ENCODE data around the gene HMGXB3.

HMGXB3 gene

DNA sequence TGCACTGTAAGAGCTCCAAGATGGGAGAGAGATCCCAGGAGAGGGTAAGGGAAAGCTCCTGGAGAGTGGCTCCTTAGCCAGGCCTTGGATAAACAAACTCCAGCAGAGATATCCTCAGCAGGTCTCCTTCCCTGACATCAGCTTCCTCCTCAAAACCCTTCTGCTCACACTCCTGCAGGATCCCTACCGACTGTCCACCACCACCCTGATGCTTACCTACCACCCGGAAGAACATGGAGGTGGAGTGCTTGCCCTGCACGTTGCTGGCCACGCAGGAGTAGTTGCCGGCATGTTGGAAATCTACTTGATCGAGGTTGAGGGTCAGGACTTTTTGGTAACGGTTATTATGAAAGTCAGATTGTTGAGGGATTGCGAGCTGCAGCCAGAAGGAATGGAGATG lies 76.5 kb downstream of the HMGXB3 start:
- TF ChIP-seq ZNF274 (IDR thresholded peaks at IDR 0.05; ENCODE audit: low read depth, low read length) (no peak), YY1 (IDR thresholded peaks at IDR 0.05; ENCODE audit: insufficient read depth, insufficient read length) (no peak), SUZ12 (IDR thresholded peaks at IDR 0.05; ENCODE audit: extremely low read depth, insufficient read depth, insufficient read length) (no peak)
- H3K36me3 ChIP-seq (ENCODE audit: insufficient read depth, insufficient read length, low read length), result no peaks in the 10 kb centered on the region
- H3K27me3 ChIP-seq (ENCODE audit: insufficient read depth, insufficient read length), result no peaks in the 10 kb centered on the region
- H3K4me3 ChIP-seq (ENCODE audit: insufficient read length, low read depth), result no peak overlapping the region
- H3K9me3 ChIP-seq (ENCODE audit: insufficient read depth, low read length), result 0 out of 2 replicates have a peak, but pooled peaks cover 3% of the 10 kb centered on the region
- no peak overlapping the region for H3K9ac ChIP-seq (ENCODE audit: insufficient read length, low read depth)
- no peak for DNase-seq (ENCODE audit: low read depth, low spot score)
- H3K4me1 ChIP-seq (ENCODE audit: insufficient read depth, insufficient read length), result peaks cover 4% of the 10 kb centered on the region

DNA sequence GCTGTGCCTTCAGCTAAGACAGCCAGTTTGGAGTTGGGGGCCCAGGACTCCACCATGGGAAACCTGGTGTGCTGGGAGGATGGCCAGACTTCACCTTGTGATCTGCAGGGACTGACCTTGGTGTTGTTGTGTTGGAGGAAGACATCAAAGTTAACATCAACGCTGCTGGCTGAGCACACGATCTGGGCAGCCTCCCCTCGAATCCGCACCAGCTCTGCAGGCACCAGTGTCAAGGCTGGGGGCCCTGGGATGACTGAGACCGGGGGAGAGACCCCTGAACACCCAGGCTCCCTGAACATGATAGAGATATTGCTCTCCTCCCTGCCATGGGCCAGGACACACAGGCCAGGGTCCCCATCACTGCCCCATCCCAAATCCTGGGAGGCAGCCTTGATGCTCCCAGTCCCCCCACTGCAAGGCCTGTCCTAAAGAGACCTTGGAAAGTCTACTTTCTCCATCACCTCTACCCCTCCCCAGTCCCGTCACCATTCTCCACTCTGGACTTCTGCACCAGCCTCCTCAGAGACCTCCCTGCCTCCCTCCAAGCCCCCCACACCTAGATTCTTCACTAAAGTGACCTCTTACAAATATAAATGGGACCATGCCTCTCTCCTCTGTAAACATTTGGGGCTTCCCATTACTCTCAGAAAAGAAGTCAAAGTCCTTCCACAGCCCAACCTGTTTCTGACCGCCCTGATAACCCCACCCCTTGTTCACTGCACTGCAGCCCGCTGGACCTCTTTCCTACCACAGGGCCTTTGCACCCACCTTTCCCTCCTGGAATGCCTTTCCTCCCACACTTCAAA lies 77.7 kb downstream of the HMGXB3 start:
- no peak for TF ChIP-seq YY1 (IDR thresholded peaks at IDR 0.05; ENCODE audit: insufficient read depth, insufficient read length)
- TF ChIP-seq ZNF274 (IDR thresholded peaks at IDR 0.05; ENCODE audit: low read depth, low read length), result no peak
- TF ChIP-seq SUZ12 (IDR thresholded peaks at IDR 0.05; ENCODE audit: extremely low read depth, insufficient read depth, insufficient read length), result no peak
- Histone ChIP-seq H3K9me3 (ENCODE audit: insufficient read depth, low read length) (0 out of 2 replicates have a peak, but pooled peaks cover under 1% of the 10 kb centered on the region), H3K27me3 (ENCODE audit: insufficient read depth, insufficient read length) (no peaks in the 10 kb centered on the region), H3K9ac (ENCODE audit: insufficient read length, low read depth) (no peak overlapping the region), H3K36me3 (ENCODE audit: insufficient read depth, insufficient read length, low read length) (no peaks in the 10 kb centered on the region), H3K4me1 (ENCODE audit: insufficient read depth, insufficient read length) (peaks cover 7% of the 10 kb centered on the region), H3K4me3 (ENCODE audit: insufficient read length, low read depth) (no peak overlapping the region)
- DNase-seq (ENCODE audit: low read depth, low spot score), result no peak

DNA sequence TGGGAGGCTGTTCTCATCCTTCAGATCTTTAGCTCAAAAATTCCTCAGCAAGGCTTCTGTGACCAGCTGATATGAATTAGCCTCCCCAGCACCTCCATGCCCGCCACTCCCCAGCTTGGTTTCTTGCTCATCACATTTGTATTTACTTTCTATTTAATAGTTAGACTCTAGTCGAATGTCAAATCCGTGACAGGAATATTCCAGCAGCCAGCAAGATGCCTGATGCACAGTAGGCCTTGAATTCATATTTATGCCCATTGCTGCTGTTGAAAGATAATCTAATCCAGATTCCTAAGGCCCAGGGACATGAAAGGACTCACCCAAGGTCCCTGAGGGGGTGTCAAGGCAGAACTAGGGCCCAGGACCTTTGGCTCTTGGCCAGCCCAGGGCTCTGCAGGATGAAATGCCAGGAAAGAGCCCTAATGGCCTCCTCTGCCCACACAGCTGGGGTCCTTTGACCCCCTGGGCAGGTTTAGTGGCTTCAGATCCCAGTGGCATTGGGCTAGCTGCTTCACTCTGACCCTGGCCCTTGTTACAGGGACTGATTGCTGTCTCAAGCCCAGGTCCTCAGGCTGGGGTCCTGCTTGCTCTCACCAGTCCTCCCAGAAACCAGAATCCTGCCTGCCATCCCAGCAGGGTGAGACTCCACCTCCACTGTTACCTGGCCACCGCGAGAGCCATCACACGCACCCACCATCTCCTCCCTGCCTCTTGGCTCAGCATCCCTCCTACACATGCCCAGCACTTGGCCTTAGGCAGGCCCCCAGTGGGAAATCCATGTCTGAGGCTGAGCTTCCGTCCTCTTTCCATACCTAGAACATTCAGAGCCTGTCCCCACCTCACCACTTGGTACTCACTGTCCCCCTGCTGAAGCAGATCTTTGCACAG lies 78.5 kb downstream of the HMGXB3 start:
- Histone ChIP-seq H3K9ac (ENCODE audit: insufficient read length, low read depth) (no peak overlapping the region), H3K4me3 (ENCODE audit: insufficient read length, low read depth) (no peak overlapping the region), H3K9me3 (ENCODE audit: insufficient read depth, low read length) (no peaks in the 10 kb centered on the region), H3K36me3 (ENCODE audit: insufficient read depth, insufficient read length, low read length) (no peaks in the 10 kb centered on the region), H3K27me3 (ENCODE audit: insufficient read depth, insufficient read length) (no peaks in the 10 kb centered on the region), H3K4me1 (ENCODE audit: insufficient read depth, insufficient read length) (peaks cover 9% of the 10 kb centered on the region)
- DNase-seq (ENCODE audit: low read depth, low spot score), result no peak
- TF ChIP-seq YY1 (IDR thresholded peaks at IDR 0.05; ENCODE audit: insufficient read depth, insufficient read length), result no peak
- TF ChIP-seq ZNF274 (IDR thresholded peaks at IDR 0.05; ENCODE audit: low read depth, low read length), result no peak
- TF ChIP-seq SUZ12 (IDR thresholded peaks at IDR 0.05; ENCODE audit: extremely low read depth, insufficient read depth, insufficient read length), result no peak

DNA sequence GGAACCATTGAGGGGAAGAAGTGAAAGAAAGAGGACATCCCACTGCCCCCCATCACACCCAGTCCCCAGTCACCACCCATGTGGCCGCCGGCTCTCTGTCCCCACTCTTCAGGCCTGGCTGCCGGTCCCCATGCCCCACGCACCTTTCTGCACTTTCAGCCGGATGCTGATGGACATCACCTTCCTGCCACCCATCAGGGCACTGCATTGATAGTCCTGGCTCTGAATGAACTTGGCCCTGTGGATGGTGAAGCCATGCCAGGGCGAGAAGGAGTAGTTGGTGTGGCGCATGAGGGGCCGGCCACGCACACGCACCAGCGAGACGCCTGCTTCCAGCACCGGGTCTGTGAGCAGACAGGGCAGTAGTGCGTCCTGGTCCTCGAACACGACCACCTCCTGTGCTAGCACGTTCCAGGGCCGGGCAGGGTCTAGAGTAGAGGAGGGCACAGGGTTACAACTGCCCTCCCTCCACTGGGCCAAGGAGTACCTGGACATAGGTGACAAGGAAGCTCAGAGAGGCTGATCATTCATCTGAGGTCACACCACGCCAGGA lies 79.4 kb downstream of the HMGXB3 start:
- H3K9ac ChIP-seq (ENCODE audit: insufficient read length, low read depth), result no peak overlapping the region
- H3K27me3 ChIP-seq (ENCODE audit: insufficient read depth, insufficient read length), result no peaks in the 10 kb centered on the region
- no peak overlapping the region for H3K4me3 ChIP-seq (ENCODE audit: insufficient read length, low read depth)
- no peak for DNase-seq (ENCODE audit: low read depth, low spot score)
- no peaks in the 10 kb centered on the region for H3K9me3 ChIP-seq (ENCODE audit: insufficient read depth, low read length)
- H3K4me1 ChIP-seq (ENCODE audit: insufficient read depth, insufficient read length), result peaks cover 9% of the 10 kb centered on the region
- H3K36me3 ChIP-seq (ENCODE audit: insufficient read depth, insufficient read length, low read length), result no peaks in the 10 kb centered on the region
- TF ChIP-seq ZNF274 (IDR thresholded peaks at IDR 0.05; ENCODE audit: low read depth, low read length) (no peak), SUZ12 (IDR thresholded peaks at IDR 0.05; ENCODE audit: extremely low read depth, insufficient read depth, insufficient read length) (no peak), YY1 (IDR thresholded peaks at IDR 0.05; ENCODE audit: insufficient read depth, insufficient read length) (no peak)

DNA sequence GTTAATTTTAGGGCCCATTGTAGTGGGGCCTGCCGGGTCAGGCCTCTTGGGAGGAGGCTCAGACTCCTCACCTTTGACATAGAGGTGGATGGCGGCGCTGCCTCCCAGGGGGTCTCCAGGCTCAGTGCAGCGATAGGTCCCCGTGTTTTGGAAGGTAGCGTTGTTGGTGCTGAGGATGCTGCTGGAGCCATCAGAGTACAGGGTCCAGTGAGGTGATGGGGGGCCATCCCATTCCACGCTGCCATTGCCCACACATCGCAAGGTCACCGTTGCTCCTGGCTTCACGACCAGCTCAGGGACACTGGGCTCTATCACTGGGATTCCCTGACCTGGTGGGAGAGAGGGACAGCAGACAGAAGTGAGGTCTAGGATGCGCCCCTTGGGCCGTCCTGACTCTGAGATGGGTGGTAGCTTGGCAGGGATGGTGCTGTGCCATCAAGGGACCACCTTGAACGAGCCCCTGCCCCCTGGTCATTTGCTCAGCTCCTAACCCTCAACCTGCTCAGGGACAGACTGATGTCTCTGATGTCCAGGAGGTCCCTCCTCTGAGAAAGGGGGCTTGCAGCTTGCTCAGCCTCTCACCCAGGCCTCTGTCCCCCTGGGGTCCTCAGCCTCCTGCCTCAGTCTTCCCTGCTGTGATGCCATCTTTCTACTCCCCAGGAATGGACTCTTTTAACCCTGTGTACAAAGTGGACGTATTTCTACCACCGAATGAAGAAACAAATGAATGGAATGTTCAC lies 80.3 kb downstream of the HMGXB3 start:
- Histone ChIP-seq H3K36me3 (ENCODE audit: insufficient read depth, insufficient read length, low read length) (no peaks in the 10 kb centered on the region), H3K4me3 (ENCODE audit: insufficient read length, low read depth) (no peak overlapping the region)

DNA sequence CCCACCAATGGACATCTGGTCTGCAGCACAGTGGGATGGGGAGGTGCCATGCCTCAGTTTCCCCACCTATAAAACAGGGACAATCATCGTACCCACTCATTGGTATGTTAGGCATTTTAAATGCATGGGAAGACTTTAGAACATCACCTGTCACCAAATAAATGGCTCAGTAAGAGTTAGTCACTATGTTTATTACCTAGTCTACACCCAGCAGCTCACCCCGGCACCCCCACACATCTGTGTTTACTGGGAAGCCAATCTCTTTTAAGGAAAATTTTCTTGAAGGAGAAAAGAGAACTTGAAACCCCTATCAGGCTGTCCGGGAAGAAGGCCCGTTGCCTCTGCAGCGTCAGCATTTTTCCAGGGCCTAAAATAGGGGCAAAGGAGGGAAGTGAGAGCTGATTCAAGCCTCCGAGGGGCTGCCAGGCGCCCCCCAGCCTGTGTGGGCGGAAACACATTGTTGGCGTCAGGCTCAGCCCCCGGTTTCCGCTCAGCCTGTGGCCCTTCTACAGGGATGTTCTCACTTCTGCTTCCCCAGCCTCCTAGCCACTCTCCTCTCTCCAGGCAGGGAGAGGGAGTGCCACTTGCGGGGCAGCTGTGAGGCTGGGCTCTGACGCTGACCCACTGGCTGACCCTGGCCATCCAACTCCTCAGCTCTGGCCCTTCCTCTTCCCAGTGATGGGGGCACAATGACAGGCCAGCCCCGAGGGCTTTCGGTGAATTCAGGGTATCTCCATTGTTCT lies 81.2 kb downstream of the HMGXB3 start:
- Histone ChIP-seq H3K4me3 (ENCODE audit: insufficient read length, low read depth) (no peak overlapping the region), H3K4me1 (ENCODE audit: insufficient read depth, insufficient read length) (peaks cover 9% of the 10 kb centered on the region), H3K36me3 (ENCODE audit: insufficient read depth, insufficient read length, low read length) (no peaks in the 10 kb centered on the region), H3K9me3 (ENCODE audit: insufficient read depth, low read length) (no peaks in the 10 kb centered on the region), H3K27me3 (ENCODE audit: insufficient read depth, insufficient read length) (no peaks in the 10 kb centered on the region), H3K9ac (ENCODE audit: insufficient read length, low read depth) (no peak overlapping the region)
- TF ChIP-seq SUZ12 (IDR thresholded peaks at IDR 0.05; ENCODE audit: extremely low read depth, insufficient read depth, insufficient read length) (no peak), YY1 (IDR thresholded peaks at IDR 0.05; ENCODE audit: insufficient read depth, insufficient read length) (no peak), ZNF274 (IDR thresholded peaks at IDR 0.05; ENCODE audit: low read depth, low read length) (no peak)
- no peak for DNase-seq (ENCODE audit: low read depth, low spot score)

More for the DNA sequence above, 80.3 kb downstream of the HMGXB3 start:
- TF ChIP-seq ZNF274 (IDR thresholded peaks at IDR 0.05; ENCODE audit: low read depth, low read length), result no peak
- Histone ChIP-seq H3K9me3 (ENCODE audit: insufficient read depth, low read length) (no peaks in the 10 kb centered on the region), H3K27me3 (ENCODE audit: insufficient read depth, insufficient read length) (no peaks in the 10 kb centered on the region), H3K4me1 (ENCODE audit: insufficient read depth, insufficient read length) (peaks cover 9% of the 10 kb centered on the region), H3K9ac (ENCODE audit: insufficient read length, low read depth) (no peak overlapping the region)
- no peak for DNase-seq (ENCODE audit: low read depth, low spot score)

Measured in NT2/D1 (cell line).